HK-2 (cell line): ENCODE results near the gene GPR161.
"Not testable (repeated sequence)": the region's sequence is repeated elsewhere in the genome, so short reads cannot be mapped to it uniquely, and the experiment has no call there.

Experiments
- DNase-seq: peaks from one replicate; pipeline ENCODE4 v3.0.0-alpha.2; 2018; ENCODE audit not compliant: unreplicated experiment

The GPR161 gene

GRCh38 chr1:168088511-168089325 lies 48.0 kb downstream of the GPR161 start:
- no peak for DNase-seq

- no peak for DNase-seq
Observed at GRCh38 chr1:168087696-168088095, 49.0 kb downstream of the GPR161 start.

GRCh38 chr1:168086438-168086837 lies 50.3 kb downstream of the GPR161 start:
- DNase-seq, result no peak

- no peak for DNase-seq
Observed at GRCh38 chr1:168085401-168085872, 51.3 kb downstream of the GPR161 start.

GRCh38 chr1:168084396-168085231 lies 52.1 kb downstream of the GPR161 start:
- DNase-seq, result peak; percentile 54

GRCh38 chr1:168083456-168084325 lies 53.0 kb downstream of the GPR161 start:
- DNase-seq, result no peak

- DNase-seq, result peak; percentile 77
Observed at GRCh38 chr1:168082008-168082876, 54.5 kb downstream of the GPR161 start.

GRCh38 chr1:168081373-168082007 lies 55.2 kb downstream of the GPR161 start:
- peak; percentile 35 for DNase-seq

- DNase-seq, result no peak
Observed at GRCh38 chr1:168079761-168080160, 57.0 kb downstream of the GPR161 start.

- no peak for DNase-seq
Observed at GRCh38 chr1:168069384-168069783, 67.3 kb downstream of the GPR161 start.

- no peak for DNase-seq
Observed at GRCh38 chr1:168065506-168065905, 71.2 kb downstream of the GPR161 start.

GRCh38 chr1:168064216-168064615 lies 72.5 kb downstream of the GPR161 start:
- no peak for DNase-seq

- no peak for DNase-seq
Observed at GRCh38 chr1:168057921-168058320, 78.8 kb downstream of the GPR161 start.

GRCh38 chr1:168057355-168057754 lies 79.4 kb downstream of the GPR161 start:
- DNase-seq, result no peak

GRCh38 chr1:168056152-168056551 lies 80.6 kb downstream of the GPR161 start:
- DNase-seq, result not testable (repeated sequence)

- no peak for DNase-seq
Observed at GRCh38 chr1:168054117-168054516, 82.6 kb downstream of the GPR161 start.

GRCh38 chr1:168053681-168054080 lies 83.0 kb downstream of the GPR161 start:
- DNase-seq, result no peak

GRCh38 chr1:168050880-168051279 lies 85.8 kb downstream of the GPR161 start:
- no peak for DNase-seq

GRCh38 chr1:168050307-168050706 lies 86.4 kb downstream of the GPR161 start:
- no peak for DNase-seq

GRCh38 chr1:168045311-168045710 lies 91.4 kb downstream of the GPR161 start:
- DNase-seq, result no peak
